Peyer's patch (tissue), 4 donors: ENCODE data around the gene IL13RA2.

Experiments
- POLR2A ChIP-seq, 2 donors: fragments of 450-650 bp; IDR thresholded peaks; one replicate each; pipeline ENCODE4 v1.5.1; 2017; ENCODE audit warnings: antibody characterized with exemption in 2 of 2, mild to moderate bottlenecking in 2 of 2, moderate library complexity in 2 of 2
- TF ChIP-seq, protein P1 (sequence below), 6 experiments: fragments of 450-650 bp in 4 of 6; fragments of 200-600 bp in 2 of 6; sonication (generic) in 1 of 6; IDR thresholded peaks; one replicate each; pipeline ENCODE4 v1.5.1; 2017 to 2019; ENCODE audit warnings: antibody characterized with exemption in 6 of 6, mild to moderate bottlenecking in 3 of 6, moderate library complexity in 1 of 6

- TF ChIP-seq, protein P1, sequence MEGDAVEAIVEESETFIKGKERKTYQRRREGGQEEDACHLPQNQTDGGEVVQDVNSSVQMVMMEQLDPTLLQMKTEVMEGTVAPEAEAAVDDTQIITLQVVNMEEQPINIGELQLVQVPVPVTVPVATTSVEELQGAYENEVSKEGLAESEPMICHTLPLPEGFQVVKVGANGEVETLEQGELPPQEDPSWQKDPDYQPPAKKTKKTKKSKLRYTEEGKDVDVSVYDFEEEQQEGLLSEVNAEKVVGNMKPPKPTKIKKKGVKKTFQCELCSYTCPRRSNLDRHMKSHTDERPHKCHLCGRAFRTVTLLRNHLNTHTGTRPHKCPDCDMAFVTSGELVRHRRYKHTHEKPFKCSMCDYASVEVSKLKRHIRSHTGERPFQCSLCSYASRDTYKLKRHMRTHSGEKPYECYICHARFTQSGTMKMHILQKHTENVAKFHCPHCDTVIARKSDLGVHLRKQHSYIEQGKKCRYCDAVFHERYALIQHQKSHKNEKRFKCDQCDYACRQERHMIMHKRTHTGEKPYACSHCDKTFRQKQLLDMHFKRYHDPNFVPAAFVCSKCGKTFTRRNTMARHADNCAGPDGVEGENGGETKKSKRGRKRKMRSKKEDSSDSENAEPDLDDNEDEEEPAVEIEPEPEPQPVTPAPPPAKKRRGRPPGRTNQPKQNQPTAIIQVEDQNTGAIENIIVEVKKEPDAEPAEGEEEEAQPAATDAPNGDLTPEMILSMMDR (IDR thresholded peaks at IDR 0.05) = no peak
- TF ChIP-seq POLR2A (IDR thresholded peaks at IDR 0.05) = no peak
Measured at GRCh38 chrX:115018944-115019343, 1.5 kb upstream of the IL13RA2 start.
